SK-N-MC (cell line): ENCODE data around the gene AGTR1.

Experiments used
- EZH2 ChIP-seq: fragments of 200-600 bp; sonication (generic); IDR thresholded peaks from one replicate; pipeline ENCODE4 v1.6.1; 2017; ENCODE audit warnings: antibody characterized with exemption
- POLR2AphosphoS5 ChIP-seq: IDR thresholded peaks from 2 replicates; pipeline ENCODE4 v1.6.1; 2012; ENCODE audit warnings: mild to moderate bottlenecking, low read depth, low read length, borderline replicate concordance

GRCh38 chr3:148659512-148659911 is 38.2 kb upstream of the AGTR1 start:
- TF ChIP-seq EZH2 = no peak
- TF ChIP-seq POLR2AphosphoS5 = no peak
